Endothelial cell (in vitro differentiated cells): ENCODE data around the gene NFATC3. TPM values are rescaled to one million over a fixed set of nuclear protein-coding genes. Genes with fewer than 3 reads are reported as not detected.

Source experiments
- DNase-seq: peaks from one replicate; pipeline ENCODE4 v3.0.0; 2021; ENCODE audit warnings: low spot score
- H3K27ac Mint-ChIP-seq: one replicate; pipeline ENCODE4 v1.8.0; 2021; ENCODE audit warnings: mixed read lengths, inconsistent platforms; ENCODE audit not compliant: unreplicated experiment
- H3K27me3 Mint-ChIP-seq: one replicate; pipeline ENCODE4 v1.8.0; 2021; ENCODE audit warnings: mild to moderate bottlenecking, moderate library complexity, mixed read lengths, inconsistent platforms; ENCODE audit not compliant: unreplicated experiment
- H3K36me3 Mint-ChIP-seq: one replicate; pipeline ENCODE4 v1.8.0; 2021; ENCODE audit warnings: mild to moderate bottlenecking, low read depth, mixed read lengths, inconsistent platforms; ENCODE audit not compliant: unreplicated experiment
- H3K4me1 Mint-ChIP-seq: one replicate; pipeline ENCODE4 v1.8.0; 2021; ENCODE audit warnings: mild to moderate bottlenecking, mixed read lengths, inconsistent platforms; ENCODE audit not compliant: unreplicated experiment
- H3K4me3 Mint-ChIP-seq: one replicate; pipeline ENCODE4 v1.8.0; 2021; ENCODE audit warnings: mild to moderate bottlenecking, mixed read lengths, inconsistent platforms; ENCODE audit not compliant: unreplicated experiment
- H3K9me3 Mint-ChIP-seq: one replicate; pipeline ENCODE4 v1.8.0; 2021; ENCODE audit warnings: mixed read lengths, inconsistent platforms; ENCODE audit not compliant: unreplicated experiment
- total RNA-seq: library from RNA; stranded (reverse); fragmentation: NEBNext Ultra II Directional; extraction: Animal tissue kit (Norgen Biotek cat#: 25700); gene quantifications from one replicate; pipeline ENCODE4 v1.2.1, GENCODE V29; 2021; ENCODE audit not compliant: unreplicated experiment
- TF ChIP-seq, protein P1 (sequence below): fragments of 200-600 bp; sonication (generic); IDR thresholded peaks from one replicate; pipeline ENCODE4 v1.5.0; 2021; ENCODE audit warnings: antibody characterized with exemption; ENCODE audit not compliant: unreplicated experiment

NFATC3 gene
- total RNA-seq, 1 donor from 2014 or later = 38.4 TPM

DNA sequence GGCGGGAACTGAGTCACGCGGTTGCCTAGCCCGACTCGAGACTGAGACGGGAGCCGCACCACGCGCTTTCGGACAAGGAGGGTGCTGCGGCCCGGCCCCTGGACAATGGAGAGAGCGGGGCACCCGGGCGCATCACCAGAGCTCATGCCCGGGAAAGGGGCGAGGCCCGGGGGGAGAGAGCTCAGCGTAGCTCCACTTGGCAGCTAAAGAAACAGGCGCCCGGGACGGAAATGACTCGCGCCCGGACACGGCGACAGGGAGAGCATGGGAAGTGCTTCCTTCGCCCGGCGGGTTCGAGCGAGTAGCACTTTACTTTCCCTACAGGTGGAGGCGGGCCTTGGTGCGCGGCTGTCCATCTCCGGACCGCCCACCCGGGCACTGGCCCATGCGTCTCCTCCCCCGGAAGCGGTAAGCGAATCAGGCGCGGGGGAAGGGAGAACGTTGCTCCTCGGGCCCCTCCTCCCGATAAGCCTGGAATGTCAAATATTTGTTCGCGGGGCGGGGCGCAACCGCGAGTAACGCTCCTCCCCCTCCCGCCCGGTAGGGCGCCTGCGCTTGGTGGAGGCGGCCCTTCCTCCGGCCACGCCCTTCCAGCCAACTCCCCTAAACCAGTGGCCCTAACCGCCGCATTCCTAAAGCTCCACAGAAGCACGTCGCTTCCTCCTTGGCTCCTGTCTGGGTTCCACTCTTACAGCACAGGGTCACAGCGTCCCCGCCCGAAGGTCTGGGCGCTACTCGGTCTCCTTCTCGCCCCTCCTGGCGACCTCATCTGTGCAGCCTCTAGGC lies 152.3 kb downstream of the NFATC3 start:
- Mint-ChIP-seq H3K4me1 (peaks cover 20% of the 10 kb centered on the region), H3K9me3 (no peaks in the 10 kb centered on the region), H3K4me3 (peak overlapping the region; percentile 82), H3K27me3 (peaks cover 23% of the 10 kb centered on the region), H3K27ac (peak overlapping the region; percentile 85), H3K36me3 (no peaks in the 10 kb centered on the region)
- peak; percentile 98 for DNase-seq
- TF ChIP-seq, protein P1, sequence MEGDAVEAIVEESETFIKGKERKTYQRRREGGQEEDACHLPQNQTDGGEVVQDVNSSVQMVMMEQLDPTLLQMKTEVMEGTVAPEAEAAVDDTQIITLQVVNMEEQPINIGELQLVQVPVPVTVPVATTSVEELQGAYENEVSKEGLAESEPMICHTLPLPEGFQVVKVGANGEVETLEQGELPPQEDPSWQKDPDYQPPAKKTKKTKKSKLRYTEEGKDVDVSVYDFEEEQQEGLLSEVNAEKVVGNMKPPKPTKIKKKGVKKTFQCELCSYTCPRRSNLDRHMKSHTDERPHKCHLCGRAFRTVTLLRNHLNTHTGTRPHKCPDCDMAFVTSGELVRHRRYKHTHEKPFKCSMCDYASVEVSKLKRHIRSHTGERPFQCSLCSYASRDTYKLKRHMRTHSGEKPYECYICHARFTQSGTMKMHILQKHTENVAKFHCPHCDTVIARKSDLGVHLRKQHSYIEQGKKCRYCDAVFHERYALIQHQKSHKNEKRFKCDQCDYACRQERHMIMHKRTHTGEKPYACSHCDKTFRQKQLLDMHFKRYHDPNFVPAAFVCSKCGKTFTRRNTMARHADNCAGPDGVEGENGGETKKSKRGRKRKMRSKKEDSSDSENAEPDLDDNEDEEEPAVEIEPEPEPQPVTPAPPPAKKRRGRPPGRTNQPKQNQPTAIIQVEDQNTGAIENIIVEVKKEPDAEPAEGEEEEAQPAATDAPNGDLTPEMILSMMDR = no peak

DNA sequence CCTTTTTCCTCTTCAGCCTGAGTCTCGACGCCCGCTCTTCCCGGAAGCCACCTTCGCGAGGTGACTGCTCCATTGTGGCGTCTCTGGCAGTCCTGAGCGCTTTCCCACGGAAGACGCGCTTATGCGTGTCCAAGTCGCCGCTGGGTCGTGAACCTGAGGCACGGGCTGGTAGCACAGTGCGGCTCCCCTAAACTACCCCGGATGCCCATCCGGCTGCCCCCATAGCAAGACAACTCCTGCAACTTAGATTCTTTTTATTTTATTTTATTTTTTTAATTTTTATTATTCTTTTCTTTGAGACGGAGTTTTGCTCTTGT lies 152.8 kb downstream of the NFATC3 start:
- TF ChIP-seq, protein P1 = no peak
- H3K27ac Mint-ChIP-seq = peak overlapping the region; percentile 85
- peak overlapping the region; percentile 82 for H3K4me3 Mint-ChIP-seq
- peaks cover 20% of the 10 kb centered on the region for H3K4me1 Mint-ChIP-seq
- H3K9me3 Mint-ChIP-seq = no peaks in the 10 kb centered on the region
- peaks cover 22% of the 10 kb centered on the region for H3K27me3 Mint-ChIP-seq
- no peaks in the 10 kb centered on the region for H3K36me3 Mint-ChIP-seq
- DNase-seq = no peak

DNA sequence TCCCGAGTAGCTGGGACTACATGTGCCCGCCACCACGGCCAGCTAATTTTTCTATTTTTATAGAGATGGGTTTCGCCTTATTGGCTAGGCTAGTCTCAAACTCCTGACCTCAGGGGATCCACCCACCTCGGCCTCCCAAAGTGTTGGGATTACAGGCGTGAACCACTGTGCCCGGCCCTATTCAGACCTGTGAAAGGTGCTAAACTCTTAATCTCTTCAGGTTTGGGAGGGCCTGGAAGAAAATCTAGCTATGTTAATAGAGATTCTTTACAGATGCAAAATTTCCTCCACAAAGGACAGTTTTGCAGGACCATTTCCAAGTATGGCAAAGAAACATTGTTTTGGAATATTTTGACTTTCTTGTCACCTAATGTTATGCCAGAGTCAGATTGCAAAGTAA lies 156.9 kb downstream of the NFATC3 start:
- Mint-ChIP-seq H3K27me3 (peaks cover 19% of the 10 kb centered on the region), H3K36me3 (peaks cover 10% of the 10 kb centered on the region), H3K4me1 (peaks cover 13% of the 10 kb centered on the region), H3K9me3 (no peaks in the 10 kb centered on the region), H3K27ac (no peak overlapping the region), H3K4me3 (no peak overlapping the region)
- DNase-seq = no peak
- TF ChIP-seq, protein P1 = no peak

DNA sequence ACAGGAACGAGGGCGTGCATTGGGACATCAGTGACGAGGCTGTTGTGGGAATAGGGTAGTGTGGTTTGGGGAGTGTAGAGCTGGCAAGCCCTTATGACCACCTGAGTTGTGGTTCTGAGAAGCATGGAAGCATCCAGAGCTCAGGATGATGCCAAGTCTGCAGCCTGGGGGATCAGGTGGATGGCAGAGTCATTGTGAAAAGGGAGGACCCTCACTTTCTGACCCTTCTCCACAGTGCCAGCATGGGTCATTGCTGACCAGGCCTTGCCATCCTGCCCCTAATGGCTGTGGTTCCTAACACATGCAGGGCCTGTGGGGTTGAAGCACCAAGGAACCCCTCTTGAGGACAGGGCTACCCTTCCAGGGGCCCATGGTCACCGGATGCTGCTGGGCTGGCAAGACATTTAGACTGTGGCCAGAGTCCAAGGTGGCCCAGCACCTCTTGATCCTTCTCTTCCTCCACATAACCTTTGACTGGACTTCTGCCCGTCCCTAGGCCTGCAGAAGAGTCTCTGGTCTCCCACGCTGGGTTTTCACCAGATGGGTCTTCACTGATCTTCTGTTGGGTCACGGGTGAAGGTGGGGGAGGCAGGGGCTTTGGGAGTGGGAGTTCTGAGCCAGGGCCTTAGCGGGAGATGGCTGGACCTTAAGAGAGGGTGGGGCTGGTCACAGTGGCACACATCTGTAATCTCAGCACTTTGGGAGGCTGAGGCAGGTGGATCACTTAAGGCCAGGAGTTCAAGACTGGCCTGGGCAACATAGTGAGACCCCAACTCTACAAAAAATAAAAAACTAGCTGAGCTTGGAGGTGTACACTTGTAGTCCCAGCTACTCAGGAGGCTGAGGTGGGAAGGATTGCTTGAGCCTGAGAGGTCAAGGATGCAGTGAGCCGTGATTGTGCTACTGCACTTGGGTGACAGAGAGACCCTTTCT lies 158.0 kb downstream of the NFATC3 start:
- H3K4me3 Mint-ChIP-seq = no peak overlapping the region
- H3K9me3 Mint-ChIP-seq = no peaks in the 10 kb centered on the region
- H3K36me3 Mint-ChIP-seq = peaks cover 10% of the 10 kb centered on the region
- peaks cover 11% of the 10 kb centered on the region for H3K4me1 Mint-ChIP-seq
- H3K27me3 Mint-ChIP-seq = peaks cover 19% of the 10 kb centered on the region
- H3K27ac Mint-ChIP-seq = no peak overlapping the region
- TF ChIP-seq, protein P1 = no peak
- DNase-seq = no peak

DNA sequence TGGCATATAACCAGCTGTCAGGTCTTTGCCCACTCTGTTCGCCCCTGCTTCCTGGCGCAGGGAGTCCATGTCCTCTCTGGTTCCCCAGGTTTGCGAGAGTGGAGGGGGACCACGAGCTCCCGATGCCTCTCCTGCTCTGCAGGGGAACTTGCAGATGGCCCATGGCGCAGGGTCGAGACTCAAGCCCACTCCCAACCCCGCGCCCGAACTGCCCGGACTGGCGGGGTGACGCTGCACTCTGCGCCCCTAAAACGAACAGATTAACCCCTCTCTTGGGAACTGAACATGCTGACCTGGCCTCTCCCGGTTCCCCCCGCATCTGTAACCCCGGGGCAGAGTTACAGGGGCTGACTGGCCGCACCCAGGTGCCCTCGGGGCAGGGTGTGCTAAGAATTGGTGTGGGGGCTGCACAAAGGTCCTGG lies 159.3 kb downstream of the NFATC3 start:
- Mint-ChIP-seq H3K4me3 (peak overlapping the region; percentile 98), H3K36me3 (peaks cover 10% of the 10 kb centered on the region), H3K9me3 (no peaks in the 10 kb centered on the region), H3K4me1 (peaks cover 11% of the 10 kb centered on the region), H3K27ac (no peak overlapping the region), H3K27me3 (peaks cover 16% of the 10 kb centered on the region)
- DNase-seq = no peak
- TF ChIP-seq, protein P1 = no peak
